Measurements from ENCODE around the gene NAALADL1. TPM values are rescaled to one million over a fixed set of nuclear protein-coding genes. Genes with fewer than 3 reads are reported as not detected.

NAALADL1 gene
- total RNA-seq, 1 donor from 2014 or later = 16.6 TPM

- no peaks in the 10 kb centered on the region for H3K27me3 ChIP-seq (ENCODE audit: control insufficient read depth, insufficient read depth, low read length)
- no peak overlapping the region for H3K4me3 ChIP-seq (ENCODE audit: low read depth, low read length)
- H3K36me3 ChIP-seq (ENCODE audit: control insufficient read depth, insufficient read depth, low read length) = peaks cover 15% of the 10 kb centered on the region
- no peak for DNase-seq (ENCODE audit: low read depth)
- no peak for FAIRE-seq
- TF ChIP-seq CTCF (IDR thresholded peaks at IDR 0.05; ENCODE audit: insufficient read depth, low read length, severe bottlenecking) = no peak
Observed at GRCh38 chr11:65090628-65091027, 32.3 kb upstream of the NAALADL1 start.

GRCh38 chr11:65089621-65090020 is 31.3 kb upstream of the NAALADL1 start:
- TF ChIP-seq CTCF (IDR thresholded peaks at IDR 0.05; ENCODE audit: insufficient read depth, low read length, severe bottlenecking) = no peak
- FAIRE-seq (no peak), DNase-seq (ENCODE audit: low read depth) (no peak)
- Histone ChIP-seq H3K36me3 (ENCODE audit: control insufficient read depth, insufficient read depth, low read length) (peaks cover 16% of the 10 kb centered on the region), H3K4me3 (ENCODE audit: low read depth, low read length) (no peak overlapping the region), H3K27me3 (ENCODE audit: control insufficient read depth, insufficient read depth, low read length) (no peaks in the 10 kb centered on the region)

GRCh38 chr11:65087827-65088226 is 29.5 kb upstream of the NAALADL1 start:
- FAIRE-seq = no peak
- H3K36me3 ChIP-seq (ENCODE audit: control insufficient read depth, insufficient read depth, low read length) = peaks cover 16% of the 10 kb centered on the region
- no peak for TF ChIP-seq CTCF (IDR thresholded peaks at IDR 0.05; ENCODE audit: insufficient read depth, low read length, severe bottlenecking)

GRCh38 chr11:65087216-65087615 is 28.9 kb upstream of the NAALADL1 start:
- DNase-seq (ENCODE audit: low read depth) (no peak), FAIRE-seq (no peak)
- TF ChIP-seq CTCF (IDR thresholded peaks at IDR 0.05; ENCODE audit: insufficient read depth, low read length, severe bottlenecking) = no peak
- H3K27me3 ChIP-seq (ENCODE audit: control insufficient read depth, insufficient read depth, low read length) = no peaks in the 10 kb centered on the region
- no peak overlapping the region for H3K4me3 ChIP-seq (ENCODE audit: low read depth, low read length)
- H3K36me3 ChIP-seq (ENCODE audit: control insufficient read depth, insufficient read depth, low read length) = peaks cover 16% of the 10 kb centered on the region

More at GRCh38 chr11:65087827-65088226, 29.5 kb upstream of the NAALADL1 start:
- no peak overlapping the region for H3K4me3 ChIP-seq (ENCODE audit: low read depth, low read length)
- DNase-seq (ENCODE audit: low read depth) = no peak
- H3K27me3 ChIP-seq (ENCODE audit: control insufficient read depth, insufficient read depth, low read length) = no peaks in the 10 kb centered on the region

- Histone ChIP-seq H3K4me3 (ENCODE audit: low read depth, low read length) (no peak overlapping the region), H3K27me3 (ENCODE audit: control insufficient read depth, insufficient read depth, low read length) (no peaks in the 10 kb centered on the region), H3K36me3 (ENCODE audit: control insufficient read depth, insufficient read depth, low read length) (peaks cover 16% of the 10 kb centered on the region)
- DNase-seq (ENCODE audit: low read depth) (no peak), FAIRE-seq (no peak)
- no peak for TF ChIP-seq CTCF (IDR thresholded peaks at IDR 0.05; ENCODE audit: insufficient read depth, low read length, severe bottlenecking)
Observed at GRCh38 chr11:65086809-65087208, 28.5 kb upstream of the NAALADL1 start.

- no peak for TF ChIP-seq CTCF (IDR thresholded peaks at IDR 0.05; ENCODE audit: insufficient read depth, low read length, severe bottlenecking)
- DNase-seq (ENCODE audit: low read depth) (no peak), FAIRE-seq (no peak)
- H3K27me3 ChIP-seq (ENCODE audit: control insufficient read depth, insufficient read depth, low read length) = no peaks in the 10 kb centered on the region
- H3K4me3 ChIP-seq (ENCODE audit: low read depth, low read length) = no peak overlapping the region
- H3K36me3 ChIP-seq (ENCODE audit: control insufficient read depth, insufficient read depth, low read length) = peaks cover 16% of the 10 kb centered on the region
Observed at GRCh38 chr11:65085446-65085845, 27.1 kb upstream of the NAALADL1 start.

Measured in bronchial epithelial cell (primary cell).